ENCODE results near the gene GGPS1.
"Not testable (repeated sequence)": the region's sequence is repeated elsewhere in the genome, so short reads cannot be mapped to it uniquely, and the experiment has no call there.

GGPS1 gene

DNA sequence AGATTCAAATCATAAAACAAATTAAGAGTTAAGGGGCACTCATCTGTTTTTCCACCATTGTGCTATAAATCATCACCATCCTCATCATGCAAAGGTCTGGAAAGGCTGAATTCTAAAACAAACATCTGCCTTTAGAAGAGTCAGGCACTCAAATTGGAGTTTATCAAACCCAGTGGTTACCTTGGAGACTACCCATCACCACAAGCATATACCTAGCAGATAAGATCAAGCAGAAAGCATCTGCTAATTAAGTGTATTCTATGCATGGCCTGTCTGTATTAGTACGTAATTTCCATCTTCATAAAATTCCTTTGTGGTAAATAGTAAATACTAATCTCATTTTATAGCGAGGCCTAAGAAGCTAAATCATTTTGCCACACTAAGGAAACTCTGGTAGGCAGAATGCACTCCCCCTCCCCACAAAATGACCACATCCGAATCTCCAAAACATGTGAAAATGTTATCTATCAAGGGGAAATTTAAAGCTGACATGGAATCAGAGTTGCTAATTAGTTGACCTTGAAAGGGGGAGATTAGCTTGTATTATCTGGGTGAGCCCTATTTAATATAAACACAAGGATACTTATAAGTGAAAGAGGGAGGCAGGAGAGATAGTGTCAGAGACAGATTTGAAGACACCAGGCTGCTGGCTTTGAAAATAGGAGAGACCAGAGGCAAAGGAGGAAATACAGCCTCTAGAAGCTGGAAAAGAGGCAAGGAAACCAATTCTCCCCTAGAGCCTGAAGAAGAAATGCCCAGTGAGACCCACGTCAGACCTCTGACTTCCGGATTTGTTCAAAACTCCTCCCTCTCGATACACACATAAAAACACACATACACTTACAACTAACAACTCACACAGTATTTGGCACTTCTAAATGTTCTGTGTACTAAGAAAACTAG, 23.6 kb upstream of the GGPS1 start:
- peak in 1 of 2 donors; percentile 12 for DNase-seq (ENCODE audit: low read depth in 1 of 2, low spot score in 1 of 2)

DNA sequence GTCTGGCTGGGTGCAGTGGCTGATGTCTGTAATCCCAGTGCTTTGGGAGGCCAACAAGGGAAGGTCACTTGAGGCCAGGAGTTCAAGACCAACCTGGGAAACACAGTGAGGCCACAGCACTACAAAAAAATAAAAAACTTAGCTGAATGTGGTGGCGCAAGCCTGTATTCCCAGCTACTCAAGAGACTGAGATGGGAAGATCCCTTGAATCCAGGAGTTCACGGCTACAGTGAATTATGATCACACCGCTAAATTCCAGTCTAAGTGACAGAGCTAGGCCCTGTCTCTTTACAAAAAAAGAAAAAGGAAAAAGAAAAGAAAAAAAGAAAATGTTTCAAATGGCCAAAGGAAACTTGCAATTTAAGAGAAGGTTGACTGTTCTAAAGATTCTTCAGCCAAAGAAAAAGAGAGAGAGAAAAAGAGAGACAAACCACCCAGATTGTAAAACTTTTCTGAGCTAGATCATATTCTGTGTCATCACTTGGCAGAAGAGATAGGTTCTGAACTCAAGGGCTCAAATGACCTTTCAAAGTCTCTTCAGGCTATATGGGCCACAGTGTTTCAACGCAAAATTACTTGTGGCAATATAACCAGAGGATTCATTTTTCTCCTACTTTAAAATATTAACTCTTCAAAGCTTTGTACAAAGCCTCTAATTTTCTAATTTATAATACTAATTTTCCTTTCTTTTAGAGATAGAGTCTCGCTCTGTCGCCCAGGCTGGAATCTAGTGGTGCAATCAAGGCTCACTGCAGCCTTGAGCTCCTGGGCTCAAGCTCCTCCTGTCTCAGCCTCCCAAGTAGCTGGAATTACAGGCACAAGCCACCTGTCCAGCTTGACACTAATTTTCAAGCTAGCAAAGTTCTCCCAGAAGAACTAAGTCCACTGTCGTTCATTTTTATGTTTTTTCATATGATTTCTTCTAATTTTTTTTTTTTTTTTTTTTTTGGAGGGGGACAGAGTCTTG, 20.9 kb upstream of the GGPS1 start:
- no peak for DNase-seq (ENCODE audit: low read depth in 1 of 2, low spot score in 1 of 2)

DNA sequence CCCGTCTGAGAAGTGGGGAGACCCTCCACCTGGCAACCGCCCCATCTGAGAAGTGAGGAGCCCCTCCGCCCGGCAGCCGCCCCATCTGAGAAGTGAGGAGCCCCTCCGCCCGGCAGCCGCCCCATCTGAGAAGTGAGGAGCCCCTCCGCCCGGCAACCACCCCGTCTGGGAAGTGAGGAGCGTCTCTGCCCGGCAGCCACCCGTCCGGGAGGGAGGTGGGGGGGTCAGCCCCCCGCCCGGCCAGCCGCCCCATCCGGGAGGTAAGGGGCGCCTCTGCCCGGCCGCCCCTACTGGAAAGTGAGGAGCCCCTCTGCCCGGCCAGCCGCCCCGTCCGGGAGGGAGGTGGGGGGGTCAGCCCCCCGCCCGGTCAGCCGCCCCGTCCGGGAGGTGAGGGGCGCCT, 19.2 kb upstream of the GGPS1 start:
- DNase-seq (ENCODE audit: low read depth in 1 of 2, low spot score in 1 of 2) = not testable (repeated sequence)

DNA sequence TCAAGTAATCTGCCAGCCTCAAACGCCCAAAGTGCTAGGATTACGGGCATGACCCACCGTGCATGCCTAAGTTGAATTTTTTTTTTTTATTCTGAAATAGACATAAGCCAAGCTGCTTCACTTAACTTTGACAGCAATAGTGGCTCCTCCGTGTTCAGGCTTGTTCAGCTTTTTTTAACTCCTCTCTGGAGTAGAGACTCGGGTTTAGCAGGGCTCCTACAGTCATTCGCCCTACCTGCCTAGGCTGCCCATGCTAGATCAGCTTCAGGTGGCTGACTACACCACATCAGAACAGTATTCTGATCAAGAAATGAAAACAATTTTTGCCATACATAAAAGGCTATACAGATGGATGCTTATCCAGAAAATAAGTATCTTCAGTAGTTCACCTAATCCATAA, 15.1 kb upstream of the GGPS1 start:
- no peak for DNase-seq (ENCODE audit: low read depth in 1 of 2, low spot score in 1 of 2)

DNA sequence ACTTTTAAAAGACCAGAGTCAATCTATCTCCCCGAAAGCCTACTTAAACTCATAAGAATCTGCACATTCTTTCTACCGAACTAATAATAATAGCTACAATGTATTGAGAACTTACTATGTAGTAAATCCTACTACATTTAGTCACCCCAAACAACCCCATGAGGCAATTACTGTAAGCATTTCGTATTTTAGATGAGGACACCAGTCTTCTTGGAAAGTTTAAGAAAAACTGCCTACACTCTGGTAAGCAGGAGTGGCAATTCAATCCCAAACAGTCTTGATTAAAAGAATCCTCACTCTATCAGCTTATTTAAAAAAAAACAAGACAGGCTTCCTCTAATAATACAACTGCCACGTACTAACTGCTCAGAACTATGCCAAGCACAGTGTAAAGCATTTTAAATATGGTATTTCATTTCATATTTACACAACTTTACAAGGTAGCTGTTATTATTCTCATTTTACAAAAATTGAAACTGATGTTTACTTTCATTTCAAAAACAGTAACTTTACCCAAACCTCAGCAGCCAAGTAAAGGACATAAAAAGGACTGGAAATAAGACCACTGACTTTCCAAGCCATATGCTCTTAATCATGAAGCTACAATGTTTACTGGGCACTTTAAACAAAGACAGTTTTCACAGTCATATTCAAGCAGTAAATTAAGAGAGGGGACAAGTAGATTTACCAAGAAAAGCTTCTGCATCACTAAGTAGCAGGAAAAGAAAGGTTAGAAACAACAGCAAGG, 14.3 kb upstream of the GGPS1 start:
- no peak for DNase-seq (ENCODE audit: low read depth in 1 of 2, low spot score in 1 of 2)

DNA sequence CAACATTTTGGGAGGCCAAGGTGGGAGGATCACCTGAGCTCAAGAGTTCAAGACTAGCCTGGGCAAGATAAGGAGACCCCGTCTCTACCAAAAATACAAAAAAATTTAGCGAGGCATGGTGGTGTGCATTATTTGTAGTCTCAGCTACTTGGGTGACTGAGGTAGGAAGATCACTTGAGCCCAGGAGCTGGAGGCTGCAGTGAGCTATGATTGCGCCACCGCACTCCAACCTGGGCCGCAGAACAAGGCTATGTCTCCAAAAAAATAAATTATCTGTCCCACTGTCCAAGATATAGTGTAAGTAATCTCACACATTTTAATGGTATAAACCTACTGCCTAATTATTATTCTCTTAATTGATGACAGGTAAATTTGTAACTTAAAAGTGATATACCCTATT, 13.2 kb upstream of the GGPS1 start:
- no peak for DNase-seq (ENCODE audit: low read depth in 1 of 2, low spot score in 1 of 2)

DNA sequence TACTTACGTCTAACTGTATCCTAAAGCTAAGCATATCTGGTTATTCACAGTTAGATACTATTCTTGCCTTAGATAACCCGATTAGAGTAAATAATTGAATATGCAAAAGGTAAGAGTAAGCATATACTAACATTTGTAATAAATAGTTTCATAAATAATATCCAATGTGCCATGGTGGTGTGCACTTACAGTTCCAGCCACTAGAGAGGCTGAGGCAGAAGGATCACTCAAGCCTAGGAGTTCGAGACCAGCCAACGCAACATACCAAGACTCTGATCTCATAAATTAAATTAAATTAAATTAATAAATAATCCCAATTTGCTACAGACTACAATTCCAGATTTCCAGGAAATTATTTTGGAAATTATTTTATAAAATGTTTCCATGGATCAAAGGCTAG, 12.6 kb upstream of the GGPS1 start:
- no peak for DNase-seq (ENCODE audit: low read depth in 1 of 2, low spot score in 1 of 2)

DNA sequence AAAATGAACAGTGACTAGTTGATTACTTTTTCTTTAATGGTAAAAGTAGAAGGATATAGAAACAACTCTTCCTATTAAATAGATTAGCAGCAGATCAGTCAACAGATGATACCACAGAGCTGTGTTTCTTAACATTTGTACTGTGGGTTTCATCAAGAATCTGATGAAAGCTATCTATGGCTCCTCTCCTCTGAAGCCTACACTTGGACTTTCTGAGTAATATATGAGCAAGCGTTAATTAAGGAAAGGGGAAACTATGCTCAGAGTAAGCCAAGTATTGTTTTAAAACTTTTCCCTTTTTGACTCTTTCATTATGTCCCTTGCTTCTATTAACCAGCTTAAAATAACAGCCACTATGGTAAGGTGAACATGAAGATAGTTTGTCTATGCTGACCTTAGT, 11.2 kb upstream of the GGPS1 start:
- DNase-seq (ENCODE audit: low read depth in 1 of 2, low spot score in 1 of 2) = no peak

DNA sequence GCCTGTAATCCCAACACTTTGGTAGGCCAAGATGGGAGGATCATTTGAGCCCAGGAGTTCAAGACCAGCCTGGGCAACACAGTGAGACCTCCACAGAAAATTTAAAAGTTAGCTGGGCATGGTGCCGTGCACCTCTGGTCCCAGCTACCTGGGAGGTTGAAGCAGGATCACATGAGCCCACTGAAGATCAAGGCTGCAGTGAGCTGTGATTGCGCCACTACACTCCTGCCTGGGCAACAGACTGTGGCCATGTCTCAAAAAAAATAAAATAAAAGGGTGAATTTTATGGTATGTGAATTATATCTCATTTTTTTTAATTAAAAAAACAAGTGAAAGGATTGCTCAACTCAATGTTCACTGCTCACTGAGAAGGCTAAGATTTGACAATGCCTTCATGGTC, 9.1 kb upstream of the GGPS1 start:
- DNase-seq (ENCODE audit: low read depth in 1 of 2, low spot score in 1 of 2) = no peak

DNA sequence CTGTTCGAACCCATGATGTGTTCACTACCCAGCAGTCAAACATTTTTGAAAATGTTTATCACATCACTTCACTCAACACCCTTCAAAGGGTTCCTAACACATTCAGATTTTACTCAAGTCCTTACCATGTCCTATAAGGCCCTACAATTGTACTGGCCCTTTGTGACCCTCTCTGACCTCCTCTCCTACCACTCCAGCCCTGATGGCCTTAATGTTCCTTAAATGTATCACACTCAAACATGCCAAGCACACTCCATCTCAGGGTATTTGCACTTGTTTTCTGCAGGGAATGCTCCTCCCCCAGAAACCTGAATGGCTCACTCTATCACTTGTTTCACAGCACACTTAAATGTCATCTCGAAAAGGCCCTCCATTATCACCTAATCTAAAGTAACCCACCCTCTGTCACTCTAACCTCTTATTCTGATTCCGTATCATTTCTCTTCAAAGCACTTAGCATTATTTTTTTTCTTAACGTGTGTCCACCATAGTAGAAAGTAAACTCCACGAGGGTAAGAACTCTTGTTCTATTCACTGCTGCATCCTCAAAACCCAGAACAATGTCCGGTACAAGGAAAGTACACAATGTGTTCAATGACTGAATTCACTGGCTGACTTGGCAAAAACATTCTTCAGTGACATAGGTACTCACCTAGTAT, 7.7 kb upstream of the GGPS1 start:
- no peak for DNase-seq (ENCODE audit: low read depth in 1 of 2, low spot score in 1 of 2)

DNA sequence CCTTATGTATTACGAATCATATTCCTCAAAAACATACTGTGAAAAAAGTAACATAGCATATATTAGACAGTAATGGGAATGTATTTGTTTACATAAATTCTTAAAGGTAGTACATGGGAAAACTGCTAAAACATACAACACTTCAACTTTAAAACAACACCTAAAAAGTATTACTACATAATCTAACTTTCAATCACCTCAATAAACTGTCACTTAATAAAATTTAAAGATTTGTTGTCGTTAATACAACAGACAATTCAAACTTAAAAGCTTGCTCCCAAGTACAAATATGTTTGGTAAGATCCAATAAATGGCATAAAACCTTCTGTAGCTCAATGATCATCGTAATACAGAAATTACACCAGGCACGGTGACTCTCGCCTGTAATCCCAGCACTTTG, 4.1 kb upstream of the GGPS1 start:
- no peak for DNase-seq (ENCODE audit: low read depth in 1 of 2, low spot score in 1 of 2)

DNA sequence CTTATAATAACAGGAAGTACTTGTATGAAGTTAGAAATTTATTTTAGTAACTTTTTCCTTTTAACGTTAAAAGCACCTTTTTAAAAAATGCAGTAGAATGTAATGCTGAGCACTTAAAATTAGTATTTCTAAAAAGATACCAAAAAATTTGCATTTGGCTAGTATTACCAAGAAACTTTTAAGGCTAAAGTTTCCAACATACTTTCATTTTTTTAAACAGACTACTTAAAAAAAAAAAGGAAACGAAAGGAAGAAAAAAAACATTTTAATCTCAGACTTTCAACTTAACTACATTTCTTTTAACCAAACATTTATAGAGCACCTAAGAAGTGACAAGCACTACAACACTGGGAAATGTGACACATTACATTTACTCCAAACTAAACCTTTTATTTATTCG, 3.2 kb upstream of the GGPS1 start:
- DNase-seq (ENCODE audit: low read depth in 1 of 2, low spot score in 1 of 2) = no peak

DNA sequence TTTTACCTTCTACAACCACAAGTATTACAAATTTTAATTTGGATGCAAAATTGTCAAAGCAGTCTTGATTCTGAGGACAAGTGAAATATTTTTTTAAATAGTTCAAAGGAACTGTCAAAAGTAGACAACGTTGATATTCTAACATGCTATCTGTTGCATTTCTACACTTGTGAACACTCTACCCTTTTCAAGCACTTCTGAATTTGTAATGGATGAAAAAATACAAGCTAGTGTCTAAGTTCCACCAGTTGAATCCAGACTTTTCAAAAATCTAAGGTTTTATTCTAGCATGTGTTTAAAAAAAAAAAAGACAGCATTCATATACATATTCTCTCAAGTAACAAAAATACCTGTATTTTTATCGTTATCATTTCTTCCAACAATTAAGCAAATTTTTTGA, 2.5 kb upstream of the GGPS1 start:
- no peak for DNase-seq (ENCODE audit: low read depth in 1 of 2, low spot score in 1 of 2)

DNA sequence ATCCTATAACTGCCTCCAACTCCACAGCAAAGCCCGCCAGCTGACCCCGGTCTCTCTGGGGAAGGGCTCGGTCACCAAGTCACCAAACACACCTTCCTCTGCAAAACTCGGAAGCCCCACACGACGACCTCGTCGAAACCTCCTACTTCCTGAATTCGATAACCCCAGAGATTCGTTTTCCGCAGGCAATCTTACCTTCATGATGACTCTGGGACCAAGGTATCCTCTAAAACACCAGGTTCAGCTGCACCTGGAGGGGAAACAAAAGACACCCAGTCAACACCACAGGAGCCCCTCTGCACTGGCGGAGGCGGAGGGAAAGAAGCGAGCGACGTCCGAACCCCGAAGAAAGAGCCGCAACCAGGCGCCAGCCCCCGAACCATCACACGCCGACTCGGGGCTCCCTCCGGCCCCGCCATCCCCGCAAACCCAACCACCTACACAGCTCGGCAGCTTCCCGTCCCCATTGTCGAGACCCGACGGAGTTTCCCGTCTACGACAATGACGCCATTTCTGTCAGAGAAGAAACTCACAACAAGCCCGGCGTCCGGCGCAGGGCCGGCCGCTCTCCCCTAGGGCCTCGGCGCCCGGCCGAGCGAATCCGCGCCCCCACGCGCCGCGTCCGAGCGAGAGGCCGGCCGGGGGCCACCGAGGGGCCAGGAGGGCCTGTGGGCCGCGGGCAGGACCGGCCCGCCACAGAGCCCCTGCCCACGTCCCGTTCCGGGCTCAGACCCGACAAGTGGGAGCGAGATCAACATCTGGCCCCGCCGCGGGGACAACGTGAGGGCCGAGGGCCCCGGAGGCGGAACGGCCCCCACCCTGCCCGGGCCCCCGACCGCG, 1.4 kb upstream of the GGPS1 start:
- peak; percentile 32 to 53 for DNase-seq (ENCODE audit: low read depth in 1 of 2, low spot score in 1 of 2)

DNA sequence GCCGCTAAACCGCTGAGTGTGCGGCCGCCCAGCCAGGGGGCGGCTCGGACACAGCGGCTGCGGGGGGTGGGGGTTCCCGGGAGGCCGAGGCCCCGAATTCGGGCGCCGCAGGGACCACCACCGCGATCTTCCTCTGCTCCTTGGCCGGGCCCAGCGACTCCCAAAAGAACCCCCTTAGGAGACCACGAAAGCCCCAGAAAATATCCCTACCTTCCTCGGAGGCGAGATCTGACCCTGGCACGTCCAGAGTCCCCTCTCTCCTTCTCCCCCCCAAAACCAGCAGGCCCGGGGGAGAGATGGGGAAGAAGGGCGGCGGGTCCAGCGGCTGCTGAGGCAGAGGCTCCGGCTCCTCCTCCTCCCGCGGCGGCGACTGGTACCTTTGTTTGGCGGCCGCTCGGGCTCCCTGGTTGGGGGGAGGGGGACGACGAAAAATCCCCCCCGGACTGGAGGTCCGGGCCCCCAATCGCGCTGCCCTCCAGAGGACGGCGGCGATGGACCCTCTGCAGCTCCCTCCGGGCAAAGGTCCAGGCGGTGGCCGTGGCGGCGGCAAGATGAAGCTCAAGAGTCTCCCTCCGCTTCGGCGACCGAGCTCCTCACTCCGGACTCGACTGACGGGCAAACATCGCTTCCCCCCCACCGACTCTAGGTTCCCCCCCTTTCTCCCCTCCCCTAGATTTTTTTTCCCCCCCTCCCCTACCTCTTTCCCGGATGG, 655 bp upstream of the GGPS1 start, which contains the start of gene ARID4B:
Gene ARID4B (minus strand): TSS at position 621 of the 712 bp plus-strand sequence. CDS start 1,260 bp downstream, outside the sequence.
- peak in 1 of 2 donors; percentile 24 for DNase-seq (ENCODE audit: low read depth in 1 of 2, low spot score in 1 of 2)

DNA sequence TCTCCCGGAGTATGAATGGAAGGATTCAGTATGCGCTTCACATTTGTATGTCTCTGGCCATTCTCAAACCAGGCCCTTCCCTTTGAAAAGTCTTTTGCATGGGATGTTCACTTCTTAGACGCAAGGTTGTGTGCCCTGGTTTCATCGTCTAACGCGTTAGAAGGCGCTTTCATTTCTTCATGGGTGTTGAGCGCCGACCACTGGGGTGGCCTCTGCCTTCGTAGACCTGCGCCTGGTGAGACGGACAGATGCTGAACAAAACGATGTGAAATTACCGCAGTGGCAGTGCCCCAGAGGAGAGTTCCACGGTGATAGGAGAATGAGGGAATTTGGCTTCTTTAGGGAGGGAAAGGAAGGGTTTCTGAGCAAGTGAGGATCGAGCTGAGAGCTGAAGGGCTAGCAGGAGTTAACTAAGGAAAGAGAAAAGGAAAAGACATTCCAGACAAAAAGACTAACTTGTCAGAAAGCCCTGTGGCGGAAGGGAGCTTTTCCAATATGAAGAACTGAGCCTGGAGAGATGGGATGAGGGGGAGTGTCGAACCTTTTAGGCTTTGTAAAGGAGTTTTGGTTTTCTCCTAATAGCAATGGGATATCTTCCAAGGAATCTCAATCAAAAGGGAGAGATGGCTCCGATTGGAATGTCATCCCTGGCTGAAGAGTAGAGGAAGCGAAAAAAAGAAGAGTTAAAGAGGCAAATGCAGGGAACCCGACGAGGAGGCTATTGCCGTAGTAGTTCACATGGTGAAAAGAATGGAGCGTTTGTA, 951 bp downstream of the GGPS1 start:
- peak; percentile 10 to 30 for DNase-seq (ENCODE audit: low read depth in 1 of 2, low spot score in 1 of 2)

DNA sequence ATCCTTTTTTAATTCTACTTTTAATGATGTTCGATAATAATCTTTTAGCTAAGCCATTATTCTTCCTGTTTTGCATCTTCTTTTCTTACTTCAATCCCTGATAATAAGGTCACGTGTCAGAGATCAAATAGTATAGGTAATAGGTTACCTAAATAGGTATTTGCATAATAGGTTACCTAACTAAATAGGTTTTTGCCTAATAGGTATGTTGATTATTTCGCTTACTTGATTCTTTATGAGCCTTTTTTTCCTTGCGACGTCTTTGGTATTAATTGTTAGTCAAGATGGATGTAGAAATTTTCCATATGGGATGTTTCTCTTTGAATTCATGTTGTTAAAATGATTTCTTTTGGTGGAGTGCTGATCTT, 2.5 kb downstream of the GGPS1 start:
- no peak for DNase-seq (ENCODE audit: low read depth in 1 of 2, low spot score in 1 of 2)

DNA sequence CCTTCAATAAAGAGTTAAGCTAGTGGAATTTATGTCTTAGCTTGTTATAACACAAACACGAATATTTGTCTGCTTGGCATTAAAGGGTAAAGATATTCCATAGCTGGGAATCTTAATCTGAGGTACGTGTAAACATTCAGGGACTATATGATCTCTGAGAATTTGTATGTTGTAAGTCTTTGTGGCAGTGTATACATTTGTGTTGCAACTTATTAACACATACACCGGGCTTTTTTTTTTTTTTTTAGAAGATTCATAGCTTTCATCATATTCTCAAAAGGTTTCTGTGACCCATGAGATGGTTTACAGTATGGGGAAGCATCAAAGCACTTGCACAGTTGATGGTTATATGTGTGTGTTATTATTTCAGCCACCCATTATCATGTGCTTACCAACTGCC, 3.0 kb downstream of the GGPS1 start:
- no peak for DNase-seq (ENCODE audit: low read depth in 1 of 2, low spot score in 1 of 2)
